Measurements from ENCODE around the gene LAPTM5.

The LAPTM5 gene

GRCh38 chr1:30721812-30722537 is 35.6 kb downstream of the LAPTM5 start:
- H3K36me3 ChIP-seq (ENCODE audit: control insufficient read depth, insufficient read depth, low read length, severe bottlenecking) = no peaks in the 10 kb centered on the region

GRCh38 chr1:30721341-30721793 is 36.2 kb downstream of the LAPTM5 start:
- Histone ChIP-seq H3K27me3 (replicated peaks; ENCODE audit: control insufficient read depth, insufficient read depth, low read length) (no peaks in the 10 kb centered on the region), H3K9ac (ENCODE audit: low read length) (no peak overlapping the region), H3K4me3 (ENCODE audit: low read length) (no peak overlapping the region), H3K4me1 (ENCODE audit: control insufficient read depth, insufficient read depth, low read length) (peaks cover 11% of the 10 kb centered on the region), H3K9me3 (ENCODE audit: control insufficient read depth, low read length) (no peaks in the 10 kb centered on the region), H3K36me3 (ENCODE audit: control insufficient read depth, insufficient read depth, low read length, severe bottlenecking) (no peaks in the 10 kb centered on the region)
- DNase-seq (ENCODE audit: low read depth) = no peak

More at GRCh38 chr1:30721812-30722537, 35.6 kb downstream of the LAPTM5 start:
- Histone ChIP-seq H3K4me1 (ENCODE audit: control insufficient read depth, insufficient read depth, low read length) (peaks cover 11% of the 10 kb centered on the region), H3K9ac (ENCODE audit: low read length) (no peak overlapping the region), H3K9me3 (ENCODE audit: control insufficient read depth, low read length) (no peaks in the 10 kb centered on the region), H3K4me3 (ENCODE audit: low read length) (no peak overlapping the region), H3K27me3 (replicated peaks; ENCODE audit: control insufficient read depth, insufficient read depth, low read length) (no peaks in the 10 kb centered on the region)
- DNase-seq (ENCODE audit: low read depth) = no peak

GRCh38 chr1:30720271-30721223 is 37.0 kb downstream of the LAPTM5 start:
- Histone ChIP-seq H3K9ac (ENCODE audit: low read length) (no peak overlapping the region), H3K4me3 (ENCODE audit: low read length) (no peak overlapping the region), H3K9me3 (ENCODE audit: control insufficient read depth, low read length) (peaks cover under 1% of the 10 kb centered on the region), H3K4me1 (ENCODE audit: control insufficient read depth, insufficient read depth, low read length) (peaks cover 11% of the 10 kb centered on the region), H3K36me3 (ENCODE audit: control insufficient read depth, insufficient read depth, low read length, severe bottlenecking) (no peaks in the 10 kb centered on the region), H3K27me3 (replicated peaks; ENCODE audit: control insufficient read depth, insufficient read depth, low read length) (no peaks in the 10 kb centered on the region)
- DNase-seq (ENCODE audit: low read depth) = no peak

GRCh38 chr1:30719406-30720270 is 37.9 kb downstream of the LAPTM5 start:
- Histone ChIP-seq H3K4me3 (ENCODE audit: low read length) (peak overlapping the region; percentile 76), H3K4me1 (ENCODE audit: control insufficient read depth, insufficient read depth, low read length) (peaks cover 11% of the 10 kb centered on the region), H3K27me3 (replicated peaks; ENCODE audit: control insufficient read depth, insufficient read depth, low read length) (no peaks in the 10 kb centered on the region), H3K9me3 (ENCODE audit: control insufficient read depth, low read length) (peaks cover 8% of the 10 kb centered on the region), H3K36me3 (ENCODE audit: control insufficient read depth, insufficient read depth, low read length, severe bottlenecking) (no peaks in the 10 kb centered on the region), H3K9ac (ENCODE audit: low read length) (peak overlapping the region; percentile 82)
- no peak for DNase-seq (ENCODE audit: low read depth)

GRCh38 chr1:30718636-30719405 is 38.8 kb downstream of the LAPTM5 start:
- peak; percentile 90 for DNase-seq (ENCODE audit: low read depth)
- H3K36me3 ChIP-seq (ENCODE audit: control insufficient read depth, insufficient read depth, low read length, severe bottlenecking) = no peaks in the 10 kb centered on the region

GRCh38 chr1:30718091-30718635 is 39.4 kb downstream of the LAPTM5 start:
- peaks cover 11% of the 10 kb centered on the region for H3K4me1 ChIP-seq (ENCODE audit: control insufficient read depth, insufficient read depth, low read length)

More at GRCh38 chr1:30718636-30719405, 38.8 kb downstream of the LAPTM5 start:
- Histone ChIP-seq H3K4me1 (ENCODE audit: control insufficient read depth, insufficient read depth, low read length) (peaks cover 11% of the 10 kb centered on the region), H3K9ac (ENCODE audit: low read length) (peak overlapping the region; percentile 82), H3K27me3 (replicated peaks; ENCODE audit: control insufficient read depth, insufficient read depth, low read length) (no peaks in the 10 kb centered on the region), H3K4me3 (ENCODE audit: low read length) (peak overlapping the region; percentile 76), H3K9me3 (ENCODE audit: control insufficient read depth, low read length) (peaks cover 8% of the 10 kb centered on the region)

GRCh38 chr1:30716646-30717045 is 40.9 kb downstream of the LAPTM5 start:
- Histone ChIP-seq H3K9me3 (ENCODE audit: control insufficient read depth, low read length) (peaks cover 8% of the 10 kb centered on the region), H3K4me3 (ENCODE audit: low read length) (no peak overlapping the region), H3K4me1 (ENCODE audit: control insufficient read depth, insufficient read depth, low read length) (peaks cover 11% of the 10 kb centered on the region), H3K36me3 (ENCODE audit: control insufficient read depth, insufficient read depth, low read length, severe bottlenecking) (no peaks in the 10 kb centered on the region), H3K27me3 (replicated peaks; ENCODE audit: control insufficient read depth, insufficient read depth, low read length) (peaks cover 6% of the 10 kb centered on the region), H3K9ac (ENCODE audit: low read length) (no peak overlapping the region)
- DNase-seq (ENCODE audit: low read depth) = no peak

More at GRCh38 chr1:30718091-30718635, 39.4 kb downstream of the LAPTM5 start:
- Histone ChIP-seq H3K27me3 (replicated peaks; ENCODE audit: control insufficient read depth, insufficient read depth, low read length) (no peaks in the 10 kb centered on the region), H3K36me3 (ENCODE audit: control insufficient read depth, insufficient read depth, low read length, severe bottlenecking) (no peaks in the 10 kb centered on the region), H3K9me3 (ENCODE audit: control insufficient read depth, low read length) (peaks cover 8% of the 10 kb centered on the region), H3K9ac (ENCODE audit: low read length) (no peak overlapping the region), H3K4me3 (ENCODE audit: low read length) (peak overlapping the region; percentile 47)
- DNase-seq (ENCODE audit: low read depth) = peak; percentile 99

- no peak for DNase-seq (ENCODE audit: low read depth)
- Histone ChIP-seq H3K36me3 (ENCODE audit: control insufficient read depth, insufficient read depth, low read length, severe bottlenecking) (no peaks in the 10 kb centered on the region), H3K9me3 (ENCODE audit: control insufficient read depth, low read length) (peaks cover 8% of the 10 kb centered on the region), H3K27me3 (replicated peaks; ENCODE audit: control insufficient read depth, insufficient read depth, low read length) (peaks cover 7% of the 10 kb centered on the region), H3K9ac (ENCODE audit: low read length) (no peak overlapping the region), H3K4me1 (ENCODE audit: control insufficient read depth, insufficient read depth, low read length) (peaks cover 11% of the 10 kb centered on the region), H3K4me3 (ENCODE audit: low read length) (no peak overlapping the region)
Observed at GRCh38 chr1:30715886-30716285, 41.7 kb downstream of the LAPTM5 start.

- Histone ChIP-seq H3K4me3 (ENCODE audit: low read length) (no peak overlapping the region), H3K9ac (ENCODE audit: low read length) (no peak overlapping the region), H3K36me3 (ENCODE audit: control insufficient read depth, insufficient read depth, low read length, severe bottlenecking) (no peaks in the 10 kb centered on the region), H3K4me1 (ENCODE audit: control insufficient read depth, insufficient read depth, low read length) (peaks cover 11% of the 10 kb centered on the region), H3K27me3 (replicated peaks; ENCODE audit: control insufficient read depth, insufficient read depth, low read length) (peaks cover 7% of the 10 kb centered on the region), H3K9me3 (ENCODE audit: control insufficient read depth, low read length) (peaks cover 8% of the 10 kb centered on the region)
- no peak for DNase-seq (ENCODE audit: low read depth)
Observed at GRCh38 chr1:30715216-30715615, 42.4 kb downstream of the LAPTM5 start.

GRCh38 chr1:30714536-30715090 is 43.0 kb downstream of the LAPTM5 start:
- H3K9me3 ChIP-seq (ENCODE audit: control insufficient read depth, low read length) = peaks cover 8% of the 10 kb centered on the region
- DNase-seq (ENCODE audit: low read depth) = no peak
- peaks cover 10% of the 10 kb centered on the region for H3K4me1 ChIP-seq (ENCODE audit: control insufficient read depth, insufficient read depth, low read length)

More at GRCh38 chr1:30714536-30715090, 43.0 kb downstream of the LAPTM5 start:
- Histone ChIP-seq H3K27me3 (replicated peaks; ENCODE audit: control insufficient read depth, insufficient read depth, low read length) (peaks cover 7% of the 10 kb centered on the region), H3K36me3 (ENCODE audit: control insufficient read depth, insufficient read depth, low read length, severe bottlenecking) (no peaks in the 10 kb centered on the region), H3K4me3 (ENCODE audit: low read length) (no peak overlapping the region), H3K9ac (ENCODE audit: low read length) (no peak overlapping the region)

All from adipocyte (in vitro differentiated cells).